Mesendoderm (in vitro differentiated cells): ENCODE data around the gene TMEM221.

ENCODE experiments used
- DNase-seq: peaks from one replicate; pipeline ENCODE4 v3.0.0; 2013
- H2AK5ac ChIP-seq: 2 replicates; pipeline ENCODE4 v1.6.1; 2013; ENCODE audit warnings: low read length, inconsistent platforms
- H2BK120ac ChIP-seq: 2 replicates; pipeline ENCODE4 v1.6.1; 2013; ENCODE audit warnings: low read depth, mild to moderate bottlenecking, low read length, moderate library complexity, mixed read lengths
- H2BK15ac ChIP-seq: replicated peaks from 2 replicates; pipeline ENCODE4 v1.6.1; 2013; ENCODE audit warnings: low read depth, mild to moderate bottlenecking, moderate library complexity
- H2BK5ac ChIP-seq: 2 replicates; pipeline ENCODE4 v1.6.1; 2013; ENCODE audit warnings: low read length, inconsistent platforms
- H3K18ac ChIP-seq: 2 replicates; pipeline ENCODE4 v1.6.1; 2013; ENCODE audit warnings: mild to moderate bottlenecking, low read length, mixed read lengths
- H3K23ac ChIP-seq: one replicate; pipeline ENCODE4 v1.6.1; 2013; ENCODE audit warnings: low read length
- H3K27ac ChIP-seq: 2 replicates; pipeline ENCODE4 v1.5.1; 2013; ENCODE audit warnings: low read depth, mild to moderate bottlenecking, inconsistent platforms, low read length, moderate library complexity
- H3K27me3 ChIP-seq: 2 replicates; pipeline ENCODE4 v1.6.1; 2013; ENCODE audit warnings: low read length, control low read depth, mild to moderate bottlenecking, inconsistent platforms; ENCODE audit not compliant: insufficient read depth, poor library complexity
- H3K36me3 ChIP-seq: 2 replicates; pipeline ENCODE4 v1.6.1; 2013; ENCODE audit warnings: low read length, inconsistent platforms; ENCODE audit not compliant: control insufficient read depth, insufficient read depth
- H3K4ac ChIP-seq: one replicate; pipeline ENCODE4 v1.6.1; 2013; ENCODE audit warnings: low read depth, mild to moderate bottlenecking, low read length, moderate library complexity
- H3K4me1 ChIP-seq: 2 replicates; pipeline ENCODE4 v1.6.1; 2013; ENCODE audit warnings: low read depth, low read length, inconsistent platforms; ENCODE audit not compliant: control insufficient read depth
- H3K4me2 ChIP-seq: 2 replicates; pipeline ENCODE4 v1.6.1; 2013; ENCODE audit warnings: low read length
- H3K4me3 ChIP-seq: 2 replicates; pipeline ENCODE4 v1.5.1; 2013; ENCODE audit warnings: mild to moderate bottlenecking, low read length
- H3K56ac ChIP-seq: one replicate; pipeline ENCODE4 v1.6.1; 2013; ENCODE audit warnings: low read length
- H3K79me1 ChIP-seq: 2 replicates; pipeline ENCODE4 v1.6.1; 2013; ENCODE audit warnings: low read length, inconsistent platforms
- H3K79me2 ChIP-seq: 2 replicates; pipeline ENCODE4 v1.6.1; 2013; ENCODE audit warnings: mild to moderate bottlenecking, low read length; ENCODE audit not compliant: control insufficient read depth, insufficient read depth
- H3K9ac ChIP-seq: 2 replicates; pipeline ENCODE4 v1.6.1; 2013; ENCODE audit warnings: low read length, inconsistent platforms
- H4K5ac ChIP-seq: one replicate; pipeline ENCODE4 v1.6.1; 2013; ENCODE audit warnings: low read length
- H4K8ac ChIP-seq: one replicate; pipeline ENCODE4 v1.6.1; 2013; ENCODE audit warnings: low read depth, mild to moderate bottlenecking, control low read depth, low read length, moderate library complexity
- WGBS: extraction: QIAGEN DNeasy Blood & Tissue Kit; methylation state at CpG from one replicate; pipeline ENCODE4 v1.1.7; 2013; ENCODE audit warnings: low lambda C conversion rate, missing lambda C conversion rate; ENCODE audit not compliant: insufficient coverage; ENCODE audit errors: extremely low coverage; 5-methylcytosine and 5-hydroxymethylcytosine counted together

TMEM221 gene

DNA sequence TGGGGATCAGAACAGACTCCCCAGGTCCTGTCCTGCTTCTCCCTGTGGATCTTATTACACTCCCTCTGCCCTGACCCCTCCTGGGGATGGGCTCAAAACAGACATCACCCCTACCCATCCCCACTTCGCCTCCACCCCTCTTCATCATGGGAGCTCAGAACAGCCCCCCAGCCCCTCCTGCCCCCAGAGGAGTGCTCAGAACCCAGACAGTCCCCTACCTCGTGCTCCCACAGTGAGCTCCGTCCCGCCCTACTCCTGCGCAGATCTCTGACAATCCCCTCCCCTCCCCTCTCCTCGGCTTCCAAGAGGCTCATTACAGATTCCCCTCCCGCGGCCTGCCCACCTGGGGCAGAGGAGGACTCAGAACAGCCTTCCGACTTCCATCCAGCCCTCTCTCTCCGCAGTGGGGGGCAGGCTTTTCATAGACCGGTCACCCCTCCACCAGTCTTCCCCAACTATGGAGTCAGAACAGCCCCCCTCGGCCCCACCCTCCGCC, 6.2 kb upstream of the TMEM221 start:
- H3K27ac ChIP-seq: no peak overlapping the region
- no peaks in the 10 kb centered on the region for H3K36me3 ChIP-seq
- no peak overlapping the region for H2AK5ac ChIP-seq
- H3K56ac ChIP-seq: peak overlapping the region; percentile 34
- no peak overlapping the region for H3K4ac ChIP-seq
- no peak overlapping the region for H3K4me3 ChIP-seq
- DNase-seq: no peak
- H3K79me2 ChIP-seq: no peaks in the 10 kb centered on the region
- H3K27me3 ChIP-seq: peaks cover 13% of the 10 kb centered on the region
- H3K9ac ChIP-seq: no peak overlapping the region
- no peak overlapping the region for H2BK120ac ChIP-seq
- H3K4me1 ChIP-seq: no peaks in the 10 kb centered on the region
- WGBS: no CpG with 5 or more reads among the region's 13 CpGs
- H2BK15ac ChIP-seq: no peak overlapping the region
- no peaks in the 10 kb centered on the region for H3K79me1 ChIP-seq
- H2BK5ac ChIP-seq: no peak overlapping the region
- H4K8ac ChIP-seq: no peak overlapping the region
- no peak overlapping the region for H3K18ac ChIP-seq
- H4K5ac ChIP-seq: no peak overlapping the region
- H3K23ac ChIP-seq: no peak overlapping the region
- H3K4me2 ChIP-seq: no peak overlapping the region

- Histone ChIP-seq H3K9ac (no peak overlapping the region), H3K4me3 (no peak overlapping the region), H4K5ac (no peak overlapping the region), H3K23ac (no peak overlapping the region), H2BK15ac (no peak overlapping the region), H3K79me1 (no peaks in the 10 kb centered on the region), H3K56ac (no peak overlapping the region), H3K27ac (no peak overlapping the region), H3K4me2 (no peak overlapping the region), H3K4me1 (no peaks in the 10 kb centered on the region), H2BK120ac (no peak overlapping the region), H4K8ac (no peak overlapping the region), H3K18ac (no peak overlapping the region), H2AK5ac (no peak overlapping the region), H2BK5ac (no peak overlapping the region), H3K79me2 (no peaks in the 10 kb centered on the region), H3K36me3 (no peaks in the 10 kb centered on the region), H3K4ac (no peak overlapping the region), H3K27me3 (peaks cover 15% of the 10 kb centered on the region)
- no peak for DNase-seq
- WGBS: no CpG with 5 or more reads among the region's 4 CpGs
Observed at GRCh38 chr19:17451820-17452219, 3.4 kb upstream of the TMEM221 start.

DNA sequence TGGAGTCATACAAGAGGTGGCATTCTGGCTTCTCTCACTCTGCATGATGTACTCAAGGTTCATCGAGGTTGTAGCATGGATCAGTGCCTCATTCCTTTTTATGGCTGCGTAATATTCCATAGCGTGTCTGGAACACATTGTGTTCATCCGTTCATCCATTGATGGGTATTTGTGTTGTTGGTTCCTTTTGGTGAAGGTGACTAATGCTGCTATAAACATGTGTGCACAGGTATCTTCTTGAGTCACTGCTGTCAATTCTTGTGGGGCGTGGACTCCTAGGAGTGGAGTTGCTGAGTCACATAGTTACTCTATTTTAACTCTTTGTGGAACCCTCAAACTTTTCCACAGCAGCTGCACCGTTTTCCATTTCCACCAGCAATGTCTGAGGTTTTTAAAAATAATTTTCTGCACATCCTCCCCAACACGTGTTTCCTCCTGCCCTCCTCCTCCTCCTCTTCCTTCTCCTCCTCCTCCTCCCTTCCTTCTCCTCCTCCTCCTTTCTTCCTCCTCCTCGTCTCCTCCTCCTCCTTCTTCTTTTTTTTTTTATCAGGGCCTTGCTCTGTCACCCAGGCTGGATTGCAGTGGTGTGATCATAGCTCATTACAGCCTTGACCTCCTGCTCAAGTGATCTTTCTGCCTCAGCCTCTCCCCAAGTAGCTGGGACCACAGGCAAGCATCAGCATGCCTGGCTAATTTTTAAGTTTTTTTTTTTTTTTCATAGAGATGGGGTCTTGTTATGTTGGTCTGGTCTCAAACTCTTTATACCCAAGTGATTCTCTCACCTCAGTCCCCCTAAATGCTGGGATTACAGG, 2.0 kb upstream of the TMEM221 start:
- H3K18ac ChIP-seq: no peak overlapping the region
- H2BK120ac ChIP-seq: no peak overlapping the region
- no peak overlapping the region for H4K8ac ChIP-seq
- H2BK5ac ChIP-seq: no peak overlapping the region
- no peak overlapping the region for H3K23ac ChIP-seq
- no peak overlapping the region for H3K27ac ChIP-seq
- no peak overlapping the region for H3K4ac ChIP-seq
- H3K4me3 ChIP-seq: no peak overlapping the region
- H3K56ac ChIP-seq: no peak overlapping the region
- H3K27me3 ChIP-seq: peaks cover 7% of the 10 kb centered on the region
- no peaks in the 10 kb centered on the region for H3K79me2 ChIP-seq
- no peak overlapping the region for H4K5ac ChIP-seq
- no peaks in the 10 kb centered on the region for H3K79me1 ChIP-seq
- no peak for DNase-seq
- H2BK15ac ChIP-seq: no peak overlapping the region
- H3K9ac ChIP-seq: no peak overlapping the region
- H3K4me1 ChIP-seq: no peaks in the 10 kb centered on the region
- no CpG with 5 or more reads among the region's 8 CpGs for WGBS
- no peaks in the 10 kb centered on the region for H3K36me3 ChIP-seq
- H3K4me2 ChIP-seq: no peak overlapping the region
- no peak overlapping the region for H2AK5ac ChIP-seq

DNA sequence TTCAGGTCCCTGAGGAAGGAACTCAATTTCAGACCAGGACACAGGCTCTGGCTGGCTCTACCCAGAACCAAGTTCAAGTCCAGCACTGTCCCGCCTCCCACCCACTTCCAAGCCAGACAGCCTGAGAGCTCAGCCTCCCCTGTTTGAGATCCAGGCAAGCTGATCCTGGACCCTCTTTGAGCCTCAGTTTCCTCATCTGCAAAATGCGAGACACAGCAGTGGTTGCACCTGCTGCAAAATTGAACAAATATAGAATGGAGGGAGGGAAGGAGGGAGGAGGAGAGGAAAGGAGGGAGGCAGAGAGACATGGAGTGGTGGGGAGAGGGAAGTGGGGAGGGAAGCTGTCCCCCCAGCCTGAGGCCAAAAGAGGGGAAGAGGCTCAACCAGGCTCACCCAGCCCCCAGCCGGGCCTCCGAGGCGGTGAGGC, 751 bp downstream of the TMEM221 start:
- Histone ChIP-seq H3K4ac (no peak overlapping the region), H3K27me3 (peaks cover 2% of the 10 kb centered on the region), H3K27ac (no peak overlapping the region), H3K36me3 (no peaks in the 10 kb centered on the region), H4K5ac (no peak overlapping the region), H3K56ac (peak overlapping the region; percentile 78), H3K4me1 (no peaks in the 10 kb centered on the region), H2BK5ac (no peak overlapping the region), H3K9ac (peak overlapping the region; percentile 53), H2AK5ac (no peak overlapping the region), H2BK15ac (no peak overlapping the region), H3K79me2 (no peaks in the 10 kb centered on the region), H2BK120ac (no peak overlapping the region), H3K4me2 (peak overlapping the region; percentile 43), H3K23ac (no peak overlapping the region), H3K18ac (no peak overlapping the region), H3K4me3 (no peak overlapping the region), H3K79me1 (no peaks in the 10 kb centered on the region), H4K8ac (no peak overlapping the region)
- WGBS: no CpG with 5 or more reads among the region's 5 CpGs
- DNase-seq: no peak

DNA sequence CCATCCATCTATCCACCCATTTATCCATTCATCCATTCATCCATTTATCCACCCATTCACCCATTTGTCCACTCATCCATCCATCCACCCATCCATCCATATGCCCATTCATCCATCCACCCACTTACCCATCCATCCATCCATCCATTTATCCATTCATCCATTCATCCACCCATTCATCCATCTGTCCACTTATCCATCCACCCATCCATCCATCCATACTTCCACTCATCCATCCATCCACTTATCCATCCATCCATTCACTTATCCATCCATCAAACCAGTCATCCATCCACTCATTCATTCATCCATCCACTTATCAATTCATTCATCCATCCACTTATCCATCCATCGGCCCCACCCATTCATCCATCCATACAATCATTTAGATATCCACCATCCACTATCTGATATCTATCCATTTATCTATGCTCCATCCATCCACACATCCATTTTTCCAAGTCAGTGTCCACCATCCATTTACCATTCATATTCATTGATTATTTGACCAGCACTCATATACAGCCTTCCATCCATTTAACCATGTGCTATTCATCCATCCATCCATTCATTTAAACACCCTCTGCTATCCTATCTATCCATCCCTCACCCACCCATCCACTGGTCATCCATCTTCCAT, 2.8 kb downstream of the TMEM221 start:
- Histone ChIP-seq H3K4me3 (no peak overlapping the region), H4K5ac (no peak overlapping the region), H3K27ac (no peak overlapping the region), H3K9ac (no peak overlapping the region), H3K4ac (no peak overlapping the region), H2AK5ac (no peak overlapping the region), H3K4me1 (no peaks in the 10 kb centered on the region), H3K23ac (no peak overlapping the region), H3K18ac (no peak overlapping the region), H2BK5ac (no peak overlapping the region), H4K8ac (no peak overlapping the region), H2BK15ac (no peak overlapping the region), H3K4me2 (no peak overlapping the region), H3K79me2 (no peaks in the 10 kb centered on the region), H3K79me1 (no peaks in the 10 kb centered on the region), H3K56ac (no peak overlapping the region), H3K36me3 (no peaks in the 10 kb centered on the region), H2BK120ac (no peak overlapping the region), H3K27me3 (peaks cover 2% of the 10 kb centered on the region)
- no peak for DNase-seq
- 100% methylated on average over 1 of the region's 1 CpG for WGBS
